OCI-LY3 (cell line): ENCODE data around the gene GON4L.
"Not testable (repeated sequence)": the region's sequence is repeated elsewhere in the genome, so short reads cannot be mapped to it uniquely, and the experiment has no call there.

Experiments
- H2AFZ ChIP-seq: fragments of 200-600, 300-600 bp; shearing (Covaris generic); 2 replicates; pipeline ENCODE4 v1.6.0; 2014; ENCODE audit warnings: antibody characterized with exemption, low read depth, low read length
- H3K27ac ChIP-seq: fragments of 200-600, 300-600 bp; sonication (generic); 2 replicates; pipeline ENCODE4 v1.5.1; 2014; ENCODE audit warnings: mild to moderate bottlenecking, low read length, moderate library complexity, mixed read lengths
- H3K27me3 ChIP-seq: fragments of 200-600, 300-600 bp; sonication (generic); 2 replicates; pipeline ENCODE4 v1.6.1; 2014; ENCODE audit warnings: low read depth, low read length, mixed read lengths
- H3K36me3 ChIP-seq: fragments of 200-600, 300-600 bp; sonication (generic); replicated peaks from 2 replicates; pipeline ENCODE3; 2014; ENCODE audit warnings: low read depth, low read length, mixed read lengths
- H3K4me1 ChIP-seq: fragments of 300-600, 200-600 bp; sonication (generic); 2 replicates; pipeline ENCODE4 v1.6.1; 2014; ENCODE audit warnings: low read length, mixed read lengths
- H3K4me2 ChIP-seq: fragments of 200-600, 300-600 bp; sonication (generic); 2 replicates; pipeline ENCODE4 v1.6.1; 2014; ENCODE audit warnings: low read length, mixed read lengths
- H3K4me3 ChIP-seq: fragments of 300-600, 200-600 bp; sonication (generic); 2 replicates; pipeline ENCODE4 v1.5.1; 2014; ENCODE audit warnings: antibody characterized with exemption, mild to moderate bottlenecking, low read length, moderate library complexity
- H3K79me2 ChIP-seq: fragments of 300-600, 200-600 bp; shearing (Covaris generic); 2 replicates; pipeline ENCODE4 v1.6.1; 2014; ENCODE audit warnings: mild to moderate bottlenecking, low read length, mixed read lengths
- H3K9ac ChIP-seq: fragments of 300-600, 200-600 bp; shearing (Covaris generic); 2 replicates; pipeline ENCODE4 v1.6.0; 2014; ENCODE audit warnings: mild to moderate bottlenecking, low read length, moderate library complexity
- H3K9me3 ChIP-seq: fragments of 200-600, 300-600 bp; shearing (Covaris generic); 2 replicates; pipeline ENCODE4 v1.6.1; 2014; ENCODE audit warnings: low read length, mixed read lengths; ENCODE audit not compliant: insufficient read depth
- H4K20me1 ChIP-seq: fragments of 200-600, 300-600 bp; sonication (generic); 2 replicates; pipeline ENCODE4 v1.6.1; 2016; ENCODE audit warnings: low read length, mixed read lengths; ENCODE audit not compliant: insufficient read depth
- EZH2phosphoT487 ChIP-seq: fragments of 200-600 bp; shearing (Covaris generic); IDR thresholded peaks from 2 replicates; pipeline ENCODE4 v1.6.1; 2018; ENCODE audit warnings: antibody characterized with exemption, mixed run types, low read depth
- TF ChIP-seq, protein P1 (sequence below): fragments of 200-600, 300-600 bp; sonication (generic); IDR thresholded peaks from 2 replicates; pipeline ENCODE4 v1.5.1; 2014; ENCODE audit warnings: antibody characterized with exemption, low read length, low read depth

GON4L gene

GRCh38 chr1:155777582-155777981 lies 79.4 kb downstream of the GON4L start:
- H3K9me3 ChIP-seq: no peaks in the 10 kb centered on the region
- peaks cover 27% of the 10 kb centered on the region for H3K36me3 ChIP-seq
- H3K9ac ChIP-seq: no peak overlapping the region
- H3K79me2 ChIP-seq: no peaks in the 10 kb centered on the region
- H4K20me1 ChIP-seq: no peaks in the 10 kb centered on the region
- H3K4me3 ChIP-seq: no peak overlapping the region
- H3K4me1 ChIP-seq: no peaks in the 10 kb centered on the region
- no peaks in the 10 kb centered on the region for H3K27me3 ChIP-seq
- no peak overlapping the region for H3K4me2 ChIP-seq
- no peak for TF ChIP-seq EZH2phosphoT487
- TF ChIP-seq, protein P1, sequence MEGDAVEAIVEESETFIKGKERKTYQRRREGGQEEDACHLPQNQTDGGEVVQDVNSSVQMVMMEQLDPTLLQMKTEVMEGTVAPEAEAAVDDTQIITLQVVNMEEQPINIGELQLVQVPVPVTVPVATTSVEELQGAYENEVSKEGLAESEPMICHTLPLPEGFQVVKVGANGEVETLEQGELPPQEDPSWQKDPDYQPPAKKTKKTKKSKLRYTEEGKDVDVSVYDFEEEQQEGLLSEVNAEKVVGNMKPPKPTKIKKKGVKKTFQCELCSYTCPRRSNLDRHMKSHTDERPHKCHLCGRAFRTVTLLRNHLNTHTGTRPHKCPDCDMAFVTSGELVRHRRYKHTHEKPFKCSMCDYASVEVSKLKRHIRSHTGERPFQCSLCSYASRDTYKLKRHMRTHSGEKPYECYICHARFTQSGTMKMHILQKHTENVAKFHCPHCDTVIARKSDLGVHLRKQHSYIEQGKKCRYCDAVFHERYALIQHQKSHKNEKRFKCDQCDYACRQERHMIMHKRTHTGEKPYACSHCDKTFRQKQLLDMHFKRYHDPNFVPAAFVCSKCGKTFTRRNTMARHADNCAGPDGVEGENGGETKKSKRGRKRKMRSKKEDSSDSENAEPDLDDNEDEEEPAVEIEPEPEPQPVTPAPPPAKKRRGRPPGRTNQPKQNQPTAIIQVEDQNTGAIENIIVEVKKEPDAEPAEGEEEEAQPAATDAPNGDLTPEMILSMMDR: no peak
- H2AFZ ChIP-seq: no peak overlapping the region
- H3K27ac ChIP-seq: no peak overlapping the region

- Histone ChIP-seq H3K4me2 (no peak overlapping the region), H3K9me3 (no peaks in the 10 kb centered on the region), H3K4me1 (no peaks in the 10 kb centered on the region), H3K27me3 (no peaks in the 10 kb centered on the region), H3K36me3 (peaks cover 31% of the 10 kb centered on the region), H3K4me3 (no peak overlapping the region), H2AFZ (no peak overlapping the region), H3K79me2 (no peaks in the 10 kb centered on the region), H3K9ac (no peak overlapping the region), H3K27ac (no peak overlapping the region), H4K20me1 (no peaks in the 10 kb centered on the region)
- TF ChIP-seq, protein P1: no peak
- no peak for TF ChIP-seq EZH2phosphoT487
These were observed 80.6 kb downstream of the GON4L start for GRCh38 chr1:155776414-155776813.

DNA sequence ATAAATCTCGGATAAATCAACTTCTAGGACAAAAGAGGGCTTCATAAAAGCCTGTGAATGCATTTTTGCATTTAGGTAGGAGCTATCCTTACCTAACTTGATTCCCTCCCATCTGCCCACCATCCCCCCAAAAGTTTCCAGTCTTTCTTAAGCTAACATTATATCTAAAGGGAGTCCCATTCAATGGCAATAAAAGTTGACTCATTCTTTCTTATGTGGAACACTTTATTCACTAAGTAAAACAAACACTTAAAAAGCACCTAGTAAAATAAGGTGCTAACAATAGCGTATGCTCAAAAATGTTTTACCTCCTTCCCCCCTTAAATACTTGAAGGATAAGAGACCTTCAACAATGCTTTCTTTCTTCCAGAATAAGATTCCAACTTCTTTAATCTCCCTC lies 83.8 kb downstream of the GON4L start:
- Histone ChIP-seq H3K9me3 (no peaks in the 10 kb centered on the region), H3K9ac (no peak overlapping the region), H3K4me3 (no peak overlapping the region), H3K79me2 (no peaks in the 10 kb centered on the region), H3K27ac (no peak overlapping the region), H2AFZ (no peak overlapping the region), H3K4me2 (no peak overlapping the region), H4K20me1 (no peaks in the 10 kb centered on the region), H3K27me3 (no peaks in the 10 kb centered on the region), H3K36me3 (peaks cover 42% of the 10 kb centered on the region), H3K4me1 (no peaks in the 10 kb centered on the region)
- TF ChIP-seq EZH2phosphoT487: no peak
- TF ChIP-seq, protein P1: no peak

DNA sequence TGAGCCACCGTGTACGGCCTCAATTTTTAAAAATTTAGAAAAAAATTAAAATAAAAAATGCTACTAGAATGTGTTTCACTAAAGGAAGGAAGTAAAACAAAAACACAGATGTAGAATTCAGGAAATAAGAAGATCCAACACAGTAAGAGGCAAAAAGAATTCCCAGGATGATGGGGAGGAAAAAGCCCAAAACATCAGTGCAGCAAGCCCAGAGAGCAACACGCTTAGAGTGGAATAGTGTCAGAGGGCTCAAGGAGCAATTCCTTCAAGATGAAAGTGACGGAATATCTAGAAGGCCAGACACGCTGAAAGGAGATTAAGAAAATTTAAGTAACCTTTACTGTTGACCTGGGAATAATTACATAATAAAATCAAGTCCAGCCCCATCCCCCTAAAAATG lies 87.8 kb downstream of the GON4L start:
- no peaks in the 10 kb centered on the region for H3K4me1 ChIP-seq
- H3K27me3 ChIP-seq: no peaks in the 10 kb centered on the region
- H3K9me3 ChIP-seq: no peaks in the 10 kb centered on the region
- H3K36me3 ChIP-seq: peaks cover 30% of the 10 kb centered on the region
- no peaks in the 10 kb centered on the region for H4K20me1 ChIP-seq
- H3K4me2 ChIP-seq: no peak overlapping the region
- H3K9ac ChIP-seq: no peak overlapping the region
- H3K79me2 ChIP-seq: no peaks in the 10 kb centered on the region
- no peak overlapping the region for H3K4me3 ChIP-seq
- no peak overlapping the region for H2AFZ ChIP-seq
- TF ChIP-seq, protein P1: no peak
- no peak for TF ChIP-seq EZH2phosphoT487
- H3K27ac ChIP-seq: no peak overlapping the region

GRCh38 chr1:155767399-155767989 lies 89.5 kb downstream of the GON4L start:
- H4K20me1 ChIP-seq, H2AFZ ChIP-seq, H3K9ac ChIP-seq, H3K27ac ChIP-seq, H3K4me2 ChIP-seq, H3K4me1 ChIP-seq, H3K79me2 ChIP-seq, H3K27me3 ChIP-seq, H3K9me3 ChIP-seq, H3K4me3 ChIP-seq: not testable (repeated sequence)
- peaks cover 30% of the 10 kb centered on the region for H3K36me3 ChIP-seq

- H3K4me1 ChIP-seq, H3K79me2 ChIP-seq, H3K4me3 ChIP-seq, H3K4me2 ChIP-seq, H4K20me1 ChIP-seq, H3K27me3 ChIP-seq, H3K9me3 ChIP-seq, H3K27ac ChIP-seq, H2AFZ ChIP-seq, H3K9ac ChIP-seq: not testable (repeated sequence)
- H3K36me3 ChIP-seq: peaks cover 24% of the 10 kb centered on the region
These were observed 93.0 kb downstream of the GON4L start for GRCh38 chr1:155763989-155764388.
